Dermis microvascular lymphatic vessel endothelial cell (primary cell): ENCODE results near the gene UBXN11. TPM values are rescaled to one million over a fixed set of nuclear protein-coding genes. Genes with fewer than 3 reads are reported as not detected.

ENCODE experiments used
- DNase-seq, 2 donors: peaks; one replicate each; pipeline versions ENCODE4 v3.0.0 to v3.0.0-alpha.2; 2010; ENCODE audit warnings: low read depth in 2 of 2
- total RNA-seq: library from RNA; depleted of rRNA; stranded (reverse); fragments of >200 nt; gene quantifications from 2 replicates; pipeline ENCODE4 v1.2.1, GENCODE V29; 2014

The UBXN11 gene
- total RNA-seq, 1 donor from 2014 or later: 1.7 TPM

DNA sequence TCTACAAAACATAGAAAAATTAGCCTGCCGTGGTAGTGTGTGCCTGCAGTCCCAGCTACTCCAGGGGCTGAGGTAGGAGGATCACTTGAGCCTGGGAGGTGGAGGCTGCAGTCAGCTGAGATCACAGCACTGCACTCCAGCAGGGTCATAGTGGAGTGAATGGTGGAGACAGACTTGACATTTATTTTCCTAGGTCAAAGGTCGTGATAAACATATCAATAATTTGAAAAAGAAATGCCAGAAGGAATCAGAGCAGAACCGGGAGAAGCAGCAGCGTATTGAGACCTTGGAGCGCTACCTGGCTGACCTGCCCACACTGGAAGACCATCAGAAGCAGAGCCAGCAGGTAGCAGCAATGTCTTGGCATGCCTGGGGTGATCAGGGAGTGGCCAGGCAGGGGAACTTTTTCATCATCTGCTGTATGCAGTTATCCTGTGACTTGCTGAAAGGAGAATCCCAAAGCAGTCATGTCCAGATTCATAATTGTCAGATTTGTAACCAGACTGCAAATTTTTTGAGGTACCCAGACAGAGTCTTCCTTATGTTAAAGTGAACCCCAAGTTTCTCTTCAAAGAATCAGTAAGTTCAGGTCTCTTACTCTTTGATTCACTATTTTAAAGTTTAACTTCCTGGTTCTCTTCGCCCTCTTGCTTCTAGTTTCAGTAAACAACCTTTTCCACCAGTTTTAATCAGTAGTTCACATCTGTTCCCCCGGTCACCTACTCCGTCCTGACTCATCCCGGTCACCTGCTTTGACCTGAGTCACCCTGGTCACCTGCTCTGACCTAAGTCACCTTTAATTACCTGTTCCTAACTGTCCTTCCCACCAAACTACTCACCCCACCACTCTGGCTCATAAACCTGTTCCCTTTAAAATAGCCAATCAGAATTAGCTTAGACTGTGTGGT is 37.9 kb downstream of the UBXN11 start:
- DNase-seq: no peak

DNA sequence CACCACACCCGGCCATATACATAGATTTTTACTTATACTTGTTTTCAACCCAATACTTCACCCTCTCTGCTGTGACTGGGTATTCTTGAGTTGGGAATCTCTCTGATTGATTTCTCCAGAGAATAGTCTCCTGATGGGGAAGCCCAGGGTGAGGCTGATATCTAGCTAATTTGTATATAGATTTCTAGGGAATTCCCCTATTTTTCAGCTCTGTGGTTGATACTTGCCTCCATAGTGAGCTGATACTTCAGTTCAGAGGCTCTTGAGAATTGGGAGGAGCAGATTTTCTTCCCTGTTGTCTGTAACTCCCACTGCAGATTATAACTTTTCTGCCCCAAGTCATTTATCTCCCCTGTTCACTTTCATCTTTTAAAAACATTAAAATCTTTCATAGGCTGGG is 41.0 kb downstream of the UBXN11 start:
- no peak for DNase-seq

GRCh38 chr1:26263212-26263611 is 43.2 kb downstream of the UBXN11 start:
- DNase-seq: no peak

DNA sequence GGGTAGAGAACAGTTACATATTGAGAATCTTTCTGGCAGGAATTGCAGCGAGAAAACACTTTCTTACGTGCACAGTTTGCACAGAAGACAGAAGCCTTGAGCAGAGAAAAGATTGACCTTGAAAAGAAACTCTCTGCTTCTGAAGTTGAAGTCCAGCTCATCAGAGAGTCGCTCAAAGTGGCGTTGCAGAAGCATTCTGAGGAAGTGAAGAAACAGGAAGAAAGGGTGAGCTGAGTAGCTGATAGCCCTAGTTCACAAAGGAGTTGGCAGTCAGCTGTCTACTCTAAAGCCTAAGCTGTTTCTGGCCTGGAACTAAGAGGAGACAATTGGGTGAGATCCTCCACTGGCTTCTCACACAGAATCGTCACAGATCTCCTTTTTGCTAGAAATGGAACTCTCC is 46.9 kb downstream of the UBXN11 start:
- DNase-seq: no peak

- DNase-seq: no peak
Observed at GRCh38 chr1:26259005-26259404, 47.4 kb downstream of the UBXN11 start.

DNA sequence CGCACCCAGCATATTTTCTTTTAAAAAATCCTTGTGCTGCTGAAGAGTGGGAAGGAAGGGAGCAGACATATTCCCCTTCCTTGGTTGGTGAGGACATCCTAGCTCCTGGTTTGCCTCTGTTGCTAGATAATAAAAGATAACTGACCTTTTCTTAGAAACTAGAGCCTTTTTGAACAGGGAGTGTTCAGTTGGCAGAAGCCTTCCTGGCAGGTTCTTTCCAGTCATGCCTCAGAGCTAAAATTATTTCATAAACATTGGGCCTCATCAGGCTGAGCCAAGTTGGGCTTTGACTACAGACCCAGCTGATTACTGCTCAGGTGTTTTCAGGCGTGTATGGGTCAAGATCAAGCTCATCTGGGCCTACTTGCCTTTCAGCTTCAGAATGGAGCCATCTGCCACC is 49.2 kb downstream of the UBXN11 start:
- no peak for DNase-seq

DNA sequence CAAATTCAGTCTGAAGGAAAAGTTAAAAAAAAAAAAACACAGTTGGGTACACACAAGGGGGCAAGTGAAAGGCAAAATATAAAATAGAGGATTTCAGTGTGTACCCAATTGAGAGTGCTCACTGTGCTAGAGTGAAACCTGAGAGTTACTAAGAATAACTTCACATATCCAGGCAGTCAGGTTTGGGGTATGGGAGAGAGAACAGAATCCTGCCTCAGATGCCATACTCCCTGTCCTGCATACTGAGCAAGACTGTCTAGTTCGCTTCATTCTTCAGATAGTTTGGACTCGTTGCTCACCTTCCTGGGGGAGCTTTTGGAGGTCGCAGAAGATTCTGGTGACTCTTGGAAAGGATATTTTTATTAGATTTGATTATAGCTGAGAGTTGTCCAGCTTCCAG is 52.0 kb downstream of the UBXN11 start:
- no peak for DNase-seq

DNA sequence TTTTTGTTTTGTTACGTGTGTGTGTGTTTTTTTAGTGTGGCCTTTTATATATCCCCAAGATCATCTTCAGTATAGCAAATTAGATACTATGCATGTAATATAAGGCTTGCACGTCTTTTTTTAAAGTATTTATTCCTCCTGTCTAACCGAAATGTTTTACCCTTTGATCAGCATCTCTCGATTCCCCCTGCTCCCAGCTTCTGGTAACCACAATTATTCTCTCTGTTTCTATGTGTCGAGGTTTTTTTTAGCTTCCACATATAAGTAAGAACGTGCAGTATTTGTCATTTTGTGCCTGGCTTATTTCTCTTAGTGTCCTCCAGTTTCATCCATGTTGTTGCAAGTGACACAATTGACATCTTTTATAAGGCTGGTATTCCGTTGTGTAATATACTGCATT is 53.7 kb downstream of the UBXN11 start:
- no peak for DNase-seq

DNA sequence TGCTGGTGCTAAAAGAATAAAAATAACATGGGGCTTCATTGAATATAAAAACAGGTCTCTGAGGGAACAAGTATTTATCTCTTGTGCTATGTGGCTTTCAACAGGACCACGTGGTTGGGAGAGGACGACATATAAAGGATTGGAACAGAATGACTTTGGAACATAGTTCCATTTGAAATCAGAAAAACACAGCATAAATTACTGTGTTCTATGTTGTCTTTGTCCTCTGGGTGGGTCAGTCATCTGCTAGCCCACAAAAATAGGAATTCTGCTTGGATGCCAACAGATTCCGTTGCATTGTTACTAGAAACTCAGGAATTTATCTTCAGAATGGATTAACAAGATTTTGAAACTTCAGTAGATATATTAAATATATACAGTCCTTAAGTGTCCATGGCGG is 66.5 kb downstream of the UBXN11 start:
- DNase-seq: no peak

- DNase-seq: peak in 1 of 2 donors; percentile 49
Observed at GRCh38 chr1:26237230-26237966, 69.0 kb downstream of the UBXN11 start.

DNA sequence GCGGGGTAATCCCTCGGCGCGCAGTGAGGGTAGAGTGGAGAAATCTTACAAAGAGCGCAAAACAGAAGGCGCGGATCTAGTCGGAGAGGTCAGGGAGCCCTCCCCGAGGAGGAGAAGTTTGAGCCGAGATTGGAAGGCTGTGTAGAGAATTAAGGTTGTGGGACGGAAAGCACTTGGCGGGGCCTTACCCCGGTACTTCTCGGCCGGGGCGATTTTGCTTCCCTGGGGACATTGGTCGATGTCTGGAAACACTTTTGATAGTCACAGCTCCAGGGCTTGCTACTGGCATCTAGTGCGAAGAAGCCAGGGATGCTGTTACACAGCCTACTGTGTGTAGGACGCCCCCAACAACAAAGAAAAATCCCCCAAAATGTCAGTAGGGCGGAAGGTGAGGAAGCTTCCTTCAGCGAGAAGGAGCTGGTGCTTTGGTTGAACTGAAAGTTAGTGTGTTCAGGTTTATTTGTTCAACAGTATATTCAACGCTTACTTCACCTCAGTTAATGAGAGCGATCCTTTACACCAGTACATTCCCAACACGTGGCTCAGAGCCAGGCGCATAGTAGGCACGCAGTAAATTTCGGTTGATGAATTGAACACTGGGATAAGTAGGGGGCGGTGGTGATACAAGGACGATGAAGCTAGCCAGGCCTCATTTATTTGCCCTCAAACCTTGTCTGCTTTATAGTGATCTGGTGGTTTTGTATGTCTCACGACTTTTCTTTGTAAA is 71.6 kb downstream of the UBXN11 start:
- DNase-seq: peak in 1 of 2 donors; percentile 29

DNA sequence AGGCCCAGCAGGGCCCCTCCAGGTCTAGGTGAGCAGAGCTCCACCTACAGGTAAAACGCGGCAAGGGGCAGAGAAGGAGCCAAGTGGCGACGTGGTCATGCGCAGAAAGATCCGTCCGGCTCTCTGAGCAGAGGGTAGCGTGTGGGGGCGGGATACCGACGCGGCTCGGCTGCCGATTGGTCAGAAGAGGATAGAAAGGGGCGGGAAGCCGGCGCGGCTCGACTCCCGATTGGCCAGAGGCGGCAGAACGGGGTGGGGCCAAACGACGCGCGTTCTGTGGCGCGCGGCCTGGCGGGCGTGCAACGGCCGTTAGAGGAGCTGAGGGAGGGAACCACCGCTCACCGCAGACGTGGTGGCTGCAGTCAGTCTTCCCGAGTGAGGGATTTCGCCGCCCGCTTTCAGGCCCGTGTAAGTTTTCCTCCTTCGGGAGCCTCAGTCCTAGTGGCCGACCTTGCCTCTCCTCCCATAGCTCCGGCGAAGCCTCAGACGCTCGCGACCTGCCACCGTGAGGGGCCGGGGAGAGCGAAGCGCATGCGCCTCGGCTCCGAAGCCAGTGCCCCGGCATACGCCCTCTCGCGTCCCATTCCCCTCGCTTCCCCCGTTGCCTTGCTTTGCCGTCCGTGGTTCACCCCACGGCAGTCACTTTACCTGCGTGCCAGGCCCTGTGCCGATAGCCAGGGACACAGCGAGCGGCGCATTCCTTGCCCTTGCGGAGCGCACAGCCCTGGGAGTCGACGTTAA is 72.4 kb downstream of the UBXN11 start, which contains the start of gene CEP85:
TSS of gene CEP85 (plus strand) at position 298 of the 741 bp plus-strand sequence. CDS start 5,584 bp downstream, outside the sequence.
- DNase-seq: peak; percentile 95 to 99

Other genes starting within 250 kb of the UBXN11 start
- not detected in 2 replicates for gene TRIM63, start 239.0 kb downstream of the UBXN11 start, total RNA-seq
- 4.2 and 4.3 TPM in 2 replicates for gene PDIK1L, start 194.8 kb downstream of the UBXN11 start, total RNA-seq
- 4.1 and 7.1 TPM in 2 replicates for gene FAM110D, start 147.6 kb downstream of the UBXN11 start, total RNA-seq
- not detected in 2 replicates for gene C1orf232, start 137.7 kb downstream of the UBXN11 start, total RNA-seq
- 19.3 and 23.5 TPM in 2 replicates for gene ZNF593, start 136.7 kb downstream of the UBXN11 start, total RNA-seq
- gene ZNF593OS, start 134.8 kb downstream of the UBXN11 start, total RNA-seq: not detected in 2 replicates
- not detected in 2 replicates for gene CNKSR1, start 129.1 kb downstream of the UBXN11 start, total RNA-seq
- not detected in 2 replicates for gene CATSPER4, start 116.0 kb downstream of the UBXN11 start, total RNA-seq
- gene CEP85, start 72.4 kb downstream of the UBXN11 start, total RNA-seq: 5.3 and 6.7 TPM in 2 replicates
- gene SH3BGRL3, start 26.6 kb downstream of the UBXN11 start, total RNA-seq: 17.5 and 25.9 TPM in 2 replicates
- not detected in 2 replicates for gene CD52, start 11.3 kb upstream of the UBXN11 start, total RNA-seq
- 0.25 and 0.51 TPM in 2 replicates for gene CRYBG2, start 47.5 kb upstream of the UBXN11 start, total RNA-seq
- not detected in 2 replicates for gene ZNF683, start 66.1 kb upstream of the UBXN11 start, total RNA-seq
- gene LIN28A, start 104.2 kb upstream of the UBXN11 start, total RNA-seq: not detected in 2 replicates
- 21.2 and 27.4 TPM in 2 replicates for gene DHDDS, start 125.7 kb upstream of the UBXN11 start, total RNA-seq
- 130 and 209 TPM in 2 replicates for gene HMGN2, start 165.8 kb upstream of the UBXN11 start, total RNA-seq
- gene RPS6KA1, start 223.1 kb upstream of the UBXN11 start, total RNA-seq: 12.4 and 15.9 TPM in 2 replicates